Astrocyte of the hippocampus (primary cell): ENCODE results near the gene TBC1D12.
"Not testable (repeated sequence)": the region's sequence is repeated elsewhere in the genome, so short reads cannot be mapped to it uniquely, and the experiment has no call there.

Source experiments
- DNase-seq: peaks from one replicate; pipeline ENCODE4 v3.0.0; 2011; ENCODE audit warnings: low read depth, low spot score

The TBC1D12 gene

GRCh38 chr10:94402204-94402842 is at the start of gene TBC1D12:
TBC1D12 (plus strand) TSS chr10:94402541; CDS start chr10:94402614, 73 bp downstream.
- DNase-seq = peak; percentile 99

GRCh38 chr10:94353336-94353735 is 49.0 kb upstream of the TBC1D12 start:
- no peak for DNase-seq

- no peak for DNase-seq
These were observed 46.5 kb upstream of the TBC1D12 start for GRCh38 chr10:94355841-94356240.

GRCh38 chr10:94357193-94357592 is 45.1 kb upstream of the TBC1D12 start:
- no peak for DNase-seq

- DNase-seq = peak; percentile 96
These were observed 43.9 kb upstream of the TBC1D12 start for GRCh38 chr10:94358480-94358879.

- DNase-seq = peak; percentile 27
These were observed 41.1 kb upstream of the TBC1D12 start for GRCh38 chr10:94361171-94361794.

GRCh38 chr10:94362360-94363250 is 39.7 kb upstream of the TBC1D12 start, which contains the start of gene NOC3L:
NOC3L (minus strand) TSS chr10:94362939; CDS start chr10:94362838, 101 bp downstream.
- peak; percentile 98 for DNase-seq

GRCh38 chr10:94363251-94363565 is 39.1 kb upstream of the TBC1D12 start:
- no peak for DNase-seq

GRCh38 chr10:94364482-94364881 is 37.9 kb upstream of the TBC1D12 start:
- no peak for DNase-seq

- DNase-seq = no peak
These were observed 36.0 kb upstream of the TBC1D12 start for GRCh38 chr10:94366382-94366781.

GRCh38 chr10:94370501-94370900 is 31.8 kb upstream of the TBC1D12 start:
- DNase-seq = no peak

GRCh38 chr10:94375374-94375773 is 27.0 kb upstream of the TBC1D12 start:
- no peak for DNase-seq

- DNase-seq = no peak
These were observed 25.5 kb upstream of the TBC1D12 start for GRCh38 chr10:94376865-94377264.

GRCh38 chr10:94383530-94383929 is 18.8 kb upstream of the TBC1D12 start:
- no peak for DNase-seq

GRCh38 chr10:94385733-94386132 is 16.6 kb upstream of the TBC1D12 start:
- DNase-seq = not testable (repeated sequence)

GRCh38 chr10:94392117-94392516 is 10.2 kb upstream of the TBC1D12 start:
- not testable (repeated sequence) for DNase-seq

- peak; percentile 48 for DNase-seq
These were observed 4.6 kb upstream of the TBC1D12 start for GRCh38 chr10:94397549-94398370.

- DNase-seq = no peak
These were observed 3.6 kb upstream of the TBC1D12 start for GRCh38 chr10:94398762-94399161.

- DNase-seq = no peak
These were observed 570 bp downstream of the TBC1D12 start for GRCh38 chr10:94402843-94403379.

- DNase-seq = peak; percentile 75
These were observed 1.3 kb downstream of the TBC1D12 start for GRCh38 chr10:94403380-94404213.
